ENCODE measurements around the gene VPS29. TPM values are rescaled to one million over a fixed set of nuclear protein-coding genes. Genes with fewer than 3 reads are reported as not detected.
"Not testable (repeated sequence)": the region's sequence is repeated elsewhere in the genome, so short reads cannot be mapped to it uniquely, and the experiment has no call there.

The VPS29 gene
- total RNA-seq, 1 experiment from 2014 or later = 156 TPM

DNA sequence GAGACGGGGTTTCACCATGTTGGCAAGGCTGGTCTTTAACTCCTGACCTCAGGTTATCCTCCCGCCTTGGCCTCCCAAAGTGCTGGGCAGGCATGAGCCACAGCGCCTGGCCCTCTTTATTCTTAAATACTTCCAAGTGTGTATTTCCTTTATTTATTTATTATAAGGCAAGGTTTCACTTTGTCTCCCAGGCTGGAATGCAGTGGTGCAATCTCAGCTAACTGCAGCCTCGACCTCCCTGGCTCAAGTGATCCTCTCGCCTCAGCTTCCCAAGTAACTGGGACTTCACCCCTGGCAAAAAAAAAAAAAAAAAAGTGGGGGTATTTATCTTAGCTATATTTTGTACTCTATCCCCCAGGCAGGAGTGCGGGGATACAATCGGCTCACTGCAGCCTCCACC, 26.5 kb downstream of the VPS29 start:
- Mint-ChIP-seq H3K27me3 (ENCODE audit: unreplicated experiment) (no peaks in the 10 kb centered on the region), H3K36me3 (ENCODE audit: insufficient read depth, unreplicated experiment) (peaks cover 7% of the 10 kb centered on the region), H3K27ac (ENCODE audit: unreplicated experiment) (no peak overlapping the region), H3K4me1 (ENCODE audit: low read depth, unreplicated experiment) (no peaks in the 10 kb centered on the region), H3K9me3 (ENCODE audit: low read depth, unreplicated experiment) (no peaks in the 10 kb centered on the region), H3K4me3 (ENCODE audit: low read depth, unreplicated experiment) (no peak overlapping the region)
- BruUV-seq (replicated peaks) = no TSS peak
- TF ChIP-seq CTCF (IDR thresholded peaks at IDR 0.05; ENCODE audit: unreplicated experiment) = no peak
- no peak for DNase-seq
- CTCF ChIA-PET = interaction anchor here (0.7 kb wide), 1 partner anchor 489 kb away, joined by 3 read pairs; no protein-coding TSS in a partner anchor
- intact Hi-C loops (cut with micrococcal nuclease; ENCODE audit: unreplicated experiment) = no loop called here

GRCh38 chr12:110468214-110469048, 33.5 kb downstream of the VPS29 start, which contains the start of the genes FAM216A and GPN3:
TSS of gene FAM216A (plus strand) at chr12:110468845. CDS start at chr12:110468876, 31 bp downstream.
TSS of gene GPN3 (minus strand) at chr12:110468257. CDS start at chr12:110468203, 54 bp downstream.
- intact Hi-C loops (cut with micrococcal nuclease; ENCODE audit: unreplicated experiment) = loop anchor here (1.0 kb wide), 1 partner anchor 134 kb away; no protein-coding TSS in a partner anchor
- no peaks in the 10 kb centered on the region for H3K27me3 Mint-ChIP-seq (ENCODE audit: unreplicated experiment)
- no TSS peak for BruUV-seq (replicated peaks)
- peak within 1 kb of the TSS; percentile 85 for H3K4me3 Mint-ChIP-seq (ENCODE audit: low read depth, unreplicated experiment)
- TF ChIP-seq CTCF (IDR thresholded peaks at IDR 0.05; ENCODE audit: unreplicated experiment) = no peak
- DNase-seq = peak; percentile 98
- no peaks in the 10 kb centered on the region for H3K9me3 Mint-ChIP-seq (ENCODE audit: low read depth, unreplicated experiment)
- peak within 1 kb of the TSS; percentile 87 for H3K27ac Mint-ChIP-seq (ENCODE audit: unreplicated experiment)
- H3K4me1 Mint-ChIP-seq (ENCODE audit: low read depth, unreplicated experiment) = peaks cover 14% of the 10 kb centered on the region
- peaks cover 43% of the 10 kb centered on the region for H3K36me3 Mint-ChIP-seq (ENCODE audit: insufficient read depth, unreplicated experiment)
- CTCF ChIA-PET = interaction anchor here (0.6 to 2.4 kb wide), 10 partner anchors 18 to 134 kb away, joined by 3 to 21 read pairs (median 6); partner anchors contain the start of genes ARPC3, RAD9B and VPS29

DNA sequence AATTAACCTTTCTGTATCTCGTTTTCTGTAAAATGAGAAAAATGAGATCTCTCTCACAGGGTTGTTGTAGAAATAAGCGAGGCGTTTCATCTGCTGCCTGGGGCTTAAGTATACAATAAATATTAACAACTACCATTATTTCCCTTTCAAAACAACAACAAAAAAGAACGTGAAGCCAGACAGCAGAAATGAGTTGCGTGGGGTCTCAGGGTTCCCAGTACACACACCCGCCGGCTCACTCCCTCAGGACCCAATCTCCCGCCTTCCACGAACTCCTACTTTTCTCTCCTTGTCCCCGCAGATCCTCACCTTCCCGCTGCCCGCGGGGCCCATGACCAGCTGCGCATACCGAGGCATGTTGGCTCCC, 34.1 kb downstream of the VPS29 start:
- H3K9me3 Mint-ChIP-seq (ENCODE audit: low read depth, unreplicated experiment) = no peaks in the 10 kb centered on the region
- TSS peak; percentile 91 for BruUV-seq (replicated peaks)
- peak overlapping the region; percentile 85 for H3K4me3 Mint-ChIP-seq (ENCODE audit: low read depth, unreplicated experiment)
- DNase-seq = no peak
- peaks cover 14% of the 10 kb centered on the region for H3K4me1 Mint-ChIP-seq (ENCODE audit: low read depth, unreplicated experiment)
- CTCF ChIA-PET = interaction anchor here (0.6 to 2.4 kb wide), 9 partner anchors 18 to 135 kb away, joined by 3 to 21 read pairs (median 6); partner anchors contain the start of genes ARPC3, RAD9B and VPS29
- no peaks in the 10 kb centered on the region for H3K27me3 Mint-ChIP-seq (ENCODE audit: unreplicated experiment)
- peak overlapping the region; percentile 87 for H3K27ac Mint-ChIP-seq (ENCODE audit: unreplicated experiment)
- H3K36me3 Mint-ChIP-seq (ENCODE audit: insufficient read depth, unreplicated experiment) = peaks cover 43% of the 10 kb centered on the region
- no peak for TF ChIP-seq CTCF (IDR thresholded peaks at IDR 0.05; ENCODE audit: unreplicated experiment)
- intact Hi-C loops (cut with micrococcal nuclease; ENCODE audit: unreplicated experiment) = no loop called here

- no peak for TF ChIP-seq CTCF (IDR thresholded peaks at IDR 0.05; ENCODE audit: unreplicated experiment)
- Mint-ChIP-seq H3K4me3 (ENCODE audit: low read depth, unreplicated experiment) (peak overlapping the region; percentile 85), H3K4me1 (ENCODE audit: low read depth, unreplicated experiment) (peaks cover 14% of the 10 kb centered on the region), H3K9me3 (ENCODE audit: low read depth, unreplicated experiment) (no peaks in the 10 kb centered on the region), H3K36me3 (ENCODE audit: insufficient read depth, unreplicated experiment) (peaks cover 43% of the 10 kb centered on the region), H3K27ac (ENCODE audit: unreplicated experiment) (peak overlapping the region; percentile 6), H3K27me3 (ENCODE audit: unreplicated experiment) (no peaks in the 10 kb centered on the region)
- CTCF ChIA-PET = interaction anchor here (0.6 to 0.7 kb wide), 2 partner anchors 932 to 1184 kb away, joined by 3 read pairs; no protein-coding TSS in a partner anchor
- no TSS peak for BruUV-seq (replicated peaks)
- intact Hi-C loops (cut with micrococcal nuclease; ENCODE audit: unreplicated experiment) = no loop called here
- no peak for DNase-seq
Measured at GRCh38 chr12:110466791-110467190, 35.1 kb downstream of the VPS29 start.

- H3K27ac Mint-ChIP-seq (ENCODE audit: unreplicated experiment); BruUV-seq (replicated peaks): not testable (repeated sequence)
Measured at GRCh38 chr12:110465765-110466164, 36.1 kb downstream of the VPS29 start.

More at GRCh38 chr12:110465765-110466164, 36.1 kb downstream of the VPS29 start:
- Mint-ChIP-seq H3K36me3 (ENCODE audit: insufficient read depth, unreplicated experiment) (peaks cover 43% of the 10 kb centered on the region), H3K4me1 (ENCODE audit: low read depth, unreplicated experiment) (peaks cover 14% of the 10 kb centered on the region)
- H3K4me3 Mint-ChIP-seq (ENCODE audit: low read depth, unreplicated experiment); H3K27me3 Mint-ChIP-seq (ENCODE audit: unreplicated experiment); H3K9me3 Mint-ChIP-seq (ENCODE audit: low read depth, unreplicated experiment); intact Hi-C loops (cut with micrococcal nuclease; ENCODE audit: unreplicated experiment); DNase-seq: not testable (repeated sequence)
- CTCF ChIA-PET = interaction anchor here (0.5 kb wide), 1 partner anchor 108 kb away, joined by 5 read pairs; no protein-coding TSS in a partner anchor

Measured in Calu3 (cell line).